HepG2 (cell line): ENCODE results near the gene CENPK.

ENCODE experiments used
- CREB1 ChIP-seq, 2 experiments: fragments of 450-650 bp in 1 of 2; IDR thresholded peaks; 2 replicates each; pipeline ENCODE4 v1.6.1; 2016 to 2017; ENCODE audit warnings: control low read depth in 1 of 2, mild to moderate bottlenecking in 1 of 2, missing compliant biosample characterization in 1 of 2, missing genetic modification characterization in 1 of 2
- CSRNP2 ChIP-seq: sonication (generic); formaldehyde crosslinking; conservative IDR thresholded peaks from 2 replicates; pipeline ENCODE4 v1.8.0; 2022; ENCODE audit warnings: low read depth, missing genetic modification reagents
- DR1 ChIP-seq: sonication (generic); formaldehyde crosslinking; IDR thresholded peaks from 2 replicates; pipeline ENCODE4 v1.8.0; 2021; ENCODE audit warnings: mild to moderate bottlenecking, missing genetic modification reagents, inconsistent platforms
- FOSL2 ChIP-seq: sonication (generic); formaldehyde crosslinking; IDR thresholded peaks from 2 replicates; pipeline ENCODE4 v1.4.0; 2020; ENCODE audit warnings: missing genetic modification reagents
- FOXK1 ChIP-seq: sonication (generic); formaldehyde crosslinking; IDR thresholded peaks from 2 replicates; pipeline ENCODE4 v1.4.0; 2020; ENCODE audit warnings: low read depth, missing genetic modification reagents, borderline replicate concordance
- POLR2A ChIP-seq, 2 experiments: IDR thresholded peaks; 2 replicates each; pipeline ENCODE4 v1.6.1; 2011; ENCODE audit warnings: low read depth in 2 of 2, low read length in 2 of 2, mild to moderate bottlenecking in 1 of 2, moderate library complexity in 1 of 2; ENCODE audit not compliant: insufficient read depth in 1 of 2
- ZNF431 ChIP-seq: sonication (generic); formaldehyde crosslinking; IDR thresholded peaks from 2 replicates; pipeline ENCODE4 v1.9.0; 2022; ENCODE audit warnings: missing genetic modification reagents, low read depth, mild to moderate bottlenecking, borderline replicate concordance
- TF ChIP-seq, protein P1 (sequence below): sonication (generic); formaldehyde crosslinking; IDR thresholded peaks from 2 replicates; pipeline ENCODE4 v1.5.0; 2020; ENCODE audit warnings: mild to moderate bottlenecking, missing genetic modification reagents, moderate library complexity

- no peak for TF ChIP-seq ZNF431 (CRISPR knock-in tag)
- no peak for TF ChIP-seq CREB1 (IDR thresholded peaks at IDR 0.05)
- no peak for TF ChIP-seq CREB1 (CRISPR knock-in tag; IDR thresholded peaks at IDR 0.05)
- no peak for TF ChIP-seq CSRNP2 (CRISPR knock-in tag)
- no peak for TF ChIP-seq FOXK1 (CRISPR knock-in tag)
- no peak for TF ChIP-seq DR1 (CRISPR knock-in tag)
- TF ChIP-seq POLR2A (IDR thresholded peaks at IDR 0.05; ENCODE audit: insufficient read depth in 1 of 2, low read depth in 2 of 2, low read length in 2 of 2) = no peak
- no peak for TF ChIP-seq FOSL2 (CRISPR knock-in tag)
- TF ChIP-seq, protein P1, sequence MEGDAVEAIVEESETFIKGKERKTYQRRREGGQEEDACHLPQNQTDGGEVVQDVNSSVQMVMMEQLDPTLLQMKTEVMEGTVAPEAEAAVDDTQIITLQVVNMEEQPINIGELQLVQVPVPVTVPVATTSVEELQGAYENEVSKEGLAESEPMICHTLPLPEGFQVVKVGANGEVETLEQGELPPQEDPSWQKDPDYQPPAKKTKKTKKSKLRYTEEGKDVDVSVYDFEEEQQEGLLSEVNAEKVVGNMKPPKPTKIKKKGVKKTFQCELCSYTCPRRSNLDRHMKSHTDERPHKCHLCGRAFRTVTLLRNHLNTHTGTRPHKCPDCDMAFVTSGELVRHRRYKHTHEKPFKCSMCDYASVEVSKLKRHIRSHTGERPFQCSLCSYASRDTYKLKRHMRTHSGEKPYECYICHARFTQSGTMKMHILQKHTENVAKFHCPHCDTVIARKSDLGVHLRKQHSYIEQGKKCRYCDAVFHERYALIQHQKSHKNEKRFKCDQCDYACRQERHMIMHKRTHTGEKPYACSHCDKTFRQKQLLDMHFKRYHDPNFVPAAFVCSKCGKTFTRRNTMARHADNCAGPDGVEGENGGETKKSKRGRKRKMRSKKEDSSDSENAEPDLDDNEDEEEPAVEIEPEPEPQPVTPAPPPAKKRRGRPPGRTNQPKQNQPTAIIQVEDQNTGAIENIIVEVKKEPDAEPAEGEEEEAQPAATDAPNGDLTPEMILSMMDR = no peak
Measured at GRCh38 chr5:65570598-65571226, 7.7 kb upstream of the CENPK start.
